ENCODE measurements around the gene IYD.

Gene IYD, protein sequence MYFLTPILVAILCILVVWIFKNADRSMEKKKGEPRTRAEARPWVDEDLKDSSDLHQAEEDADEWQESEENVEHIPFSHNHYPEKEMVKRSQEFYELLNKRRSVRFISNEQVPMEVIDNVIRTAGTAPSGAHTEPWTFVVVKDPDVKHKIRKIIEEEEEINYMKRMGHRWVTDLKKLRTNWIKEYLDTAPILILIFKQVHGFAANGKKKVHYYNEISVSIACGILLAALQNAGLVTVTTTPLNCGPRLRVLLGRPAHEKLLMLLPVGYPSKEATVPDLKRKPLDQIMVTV

DNA sequence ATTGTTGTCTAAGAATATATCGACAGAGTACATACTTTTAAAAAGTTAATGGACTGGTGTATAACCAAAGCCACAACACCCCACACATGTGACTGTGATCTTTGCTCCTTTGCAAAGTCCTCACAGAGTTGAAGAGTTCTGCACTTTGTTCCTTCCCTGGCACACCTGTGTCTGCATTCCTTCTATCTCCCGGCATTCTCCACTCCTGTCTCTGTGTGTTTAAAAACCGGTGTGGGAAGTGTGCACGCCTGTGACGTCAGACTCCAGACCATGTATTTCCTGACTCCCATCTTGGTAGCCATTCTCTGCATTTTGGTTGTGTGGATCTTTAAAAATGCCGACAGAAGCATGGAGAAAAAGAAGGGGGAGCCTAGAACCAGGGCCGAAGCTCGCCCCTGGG is at the start of gene IYD:
TSS of gene IYD (plus strand) at position 251 of the 400 bp plus-strand sequence. CDS start at position 271, 20 bp downstream.
- DNase-seq (no peak), ATAC-seq (no peak)

DNA sequence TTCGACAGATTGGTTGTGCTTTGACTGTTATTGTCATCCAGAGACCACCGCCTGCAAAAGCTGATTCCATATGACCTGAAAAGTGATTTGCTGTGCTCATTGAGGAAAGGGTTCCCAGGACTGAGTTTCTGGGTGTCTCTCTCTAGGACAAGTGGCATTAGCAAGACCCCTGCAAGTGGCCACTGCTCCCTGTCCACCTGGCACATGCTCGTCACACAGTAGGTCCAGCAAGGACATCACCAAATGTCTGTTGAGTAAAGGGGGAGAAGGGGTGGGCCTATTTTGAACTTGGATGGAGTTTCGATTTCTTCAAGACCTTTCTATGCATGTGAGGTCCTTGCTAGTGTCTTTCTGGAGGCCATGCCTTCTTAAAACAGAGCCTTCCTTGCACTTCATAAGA is 48.9 kb upstream of the IYD start:
- DNase-seq = no peak
- no peak for ATAC-seq

DNA sequence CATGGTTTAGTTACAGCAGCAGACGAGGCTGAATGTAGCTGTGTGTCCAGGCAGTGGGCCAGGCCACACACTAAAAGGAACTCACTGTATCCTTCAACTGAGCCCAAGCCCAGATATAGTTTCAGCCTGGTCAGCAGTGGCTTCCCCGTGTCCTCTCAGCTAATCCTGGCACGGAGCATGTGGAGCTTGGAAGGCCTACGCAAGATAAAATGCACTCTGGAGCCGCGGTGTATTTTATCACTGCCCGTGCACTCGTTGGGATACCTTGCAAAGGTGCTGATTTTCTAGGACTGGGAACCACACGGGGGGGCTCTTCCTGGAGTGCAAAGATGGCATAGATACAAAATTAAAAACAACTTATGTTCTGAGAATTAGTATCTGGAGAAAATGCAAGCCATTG is 48.4 kb upstream of the IYD start:
- ATAC-seq = no peak

DNA sequence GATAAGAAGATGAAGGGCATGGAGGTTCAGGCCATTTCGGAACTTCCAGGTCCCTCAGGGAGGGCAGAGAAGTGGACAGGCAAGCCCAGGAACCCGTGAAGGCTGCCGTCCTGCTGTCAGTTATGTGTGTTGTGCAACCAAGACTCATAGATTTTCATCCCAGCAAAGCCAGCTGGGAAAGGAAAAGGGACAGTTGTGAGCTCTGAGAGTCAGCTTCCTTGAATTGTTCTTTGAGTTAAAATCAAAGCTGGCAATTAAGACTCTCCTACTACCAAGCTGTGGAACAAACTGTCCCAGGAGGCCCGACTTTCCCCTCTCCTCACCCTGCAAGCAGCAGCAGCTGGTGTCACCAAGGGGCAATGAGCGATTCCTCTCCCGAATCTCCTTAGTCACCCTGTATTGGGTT is 46.3 kb upstream of the IYD start:
- no peak for ATAC-seq
- no peak for DNase-seq

More for the DNA sequence above, 48.4 kb upstream of the IYD start:
- DNase-seq = no peak

DNA sequence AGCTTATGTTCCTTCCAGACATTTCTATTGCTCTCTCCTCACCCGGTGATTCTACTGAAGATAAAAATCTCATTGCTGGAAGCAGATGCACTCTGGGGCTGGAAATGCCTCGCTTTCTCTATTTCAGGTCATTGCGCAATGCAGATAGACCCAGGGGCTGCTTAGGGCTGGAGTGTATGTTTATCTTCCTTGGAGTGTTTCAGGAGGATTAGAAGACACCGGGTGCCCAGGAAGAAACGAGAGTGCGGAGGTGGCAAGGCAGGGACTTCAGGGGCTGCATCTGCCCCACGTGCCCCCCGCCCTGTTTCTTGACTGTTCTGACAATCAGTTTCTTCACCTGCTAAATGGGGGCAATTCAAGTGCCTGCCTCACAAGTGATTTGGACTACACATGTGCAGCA is 45.6 kb upstream of the IYD start:
- ATAC-seq (no peak), DNase-seq (no peak)

DNA sequence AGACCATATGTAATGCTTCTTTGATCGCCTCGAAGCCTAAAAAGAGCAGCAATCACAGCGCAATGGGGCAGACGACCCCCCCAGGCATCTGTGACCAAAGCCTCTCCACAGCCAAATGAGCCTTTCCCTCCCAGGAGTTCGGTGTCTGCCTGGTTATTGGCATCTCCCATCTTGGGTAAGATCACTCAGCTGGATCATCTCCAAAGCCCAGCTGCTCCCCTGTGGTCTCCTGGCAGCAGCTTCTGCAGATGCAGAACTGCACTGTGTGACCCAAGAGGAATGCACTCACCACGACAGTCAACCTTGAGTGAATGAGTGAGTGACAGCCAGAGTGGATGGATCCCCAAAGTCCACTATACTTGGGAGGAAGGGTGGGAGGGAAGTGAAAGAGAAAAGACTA is 44.8 kb upstream of the IYD start:
- ATAC-seq (no peak), DNase-seq (no peak)

DNA sequence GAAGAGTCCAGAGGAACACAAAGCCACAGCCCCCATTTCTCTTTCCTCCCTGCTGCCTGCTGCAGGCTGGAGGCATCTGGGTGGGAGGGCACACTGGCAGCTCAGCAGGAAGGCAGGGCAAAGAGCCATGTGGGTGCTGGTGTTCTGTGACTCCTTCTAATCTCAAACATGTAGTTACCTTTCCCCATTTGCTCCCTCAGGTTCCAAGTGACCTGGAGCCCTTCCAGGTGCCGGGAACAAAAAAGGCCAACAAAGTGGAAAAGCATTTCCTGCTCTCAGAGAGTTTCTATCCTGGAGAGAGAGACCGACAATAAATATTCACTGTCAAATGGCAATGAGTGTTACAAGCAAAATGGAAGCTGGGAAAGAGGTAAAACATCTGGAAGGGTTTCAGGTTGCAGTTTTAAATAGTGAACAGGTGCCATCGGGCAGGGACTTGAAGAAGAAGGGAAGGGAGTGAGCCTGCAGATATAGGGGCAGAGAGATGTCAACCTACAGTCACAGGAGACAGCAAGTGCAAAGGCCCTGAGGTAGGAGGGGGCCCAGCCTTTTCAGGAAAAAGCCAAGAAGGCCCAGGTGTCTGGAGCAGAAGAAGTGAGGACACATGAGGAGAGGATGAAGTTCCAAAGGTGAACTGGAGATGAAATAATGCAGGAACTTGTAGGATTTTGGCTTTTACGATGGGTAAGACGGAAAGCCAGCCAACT is 43.6 kb upstream of the IYD start:
- DNase-seq (no peak), ATAC-seq (no peak)

DNA sequence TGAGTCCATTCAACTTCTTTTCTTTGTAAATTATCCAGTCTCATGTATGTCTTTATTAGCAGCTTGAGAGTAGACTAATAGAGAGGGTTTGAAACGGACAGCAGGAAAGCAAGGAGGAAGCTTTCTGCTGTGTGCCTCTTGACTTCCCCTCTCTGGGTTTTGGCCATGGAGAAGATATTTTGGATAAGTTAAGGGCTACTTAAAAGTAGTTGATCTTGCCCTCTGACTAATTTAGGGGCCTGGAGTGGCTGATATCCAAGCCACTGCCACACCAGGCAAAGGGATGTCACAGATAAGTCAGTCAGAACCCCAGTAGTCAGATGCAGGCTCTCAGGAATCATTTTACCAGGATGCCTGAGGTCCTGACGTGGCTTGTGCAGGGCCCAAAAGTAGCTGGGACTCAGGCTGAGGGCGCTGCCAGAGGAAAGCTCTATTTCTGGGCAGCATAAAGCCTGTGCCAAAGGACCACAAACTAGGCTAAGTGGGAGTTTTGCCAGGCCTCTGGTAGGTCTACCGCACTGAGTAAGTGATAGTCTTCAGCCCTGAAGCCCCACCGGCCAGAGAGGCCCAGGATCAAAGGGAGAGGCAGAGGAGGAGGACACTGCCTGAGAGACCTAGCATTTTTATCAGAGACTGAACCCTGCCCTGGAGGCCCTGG is 41.6 kb upstream of the IYD start:
- ATAC-seq (no peak), DNase-seq (no peak)

DNA sequence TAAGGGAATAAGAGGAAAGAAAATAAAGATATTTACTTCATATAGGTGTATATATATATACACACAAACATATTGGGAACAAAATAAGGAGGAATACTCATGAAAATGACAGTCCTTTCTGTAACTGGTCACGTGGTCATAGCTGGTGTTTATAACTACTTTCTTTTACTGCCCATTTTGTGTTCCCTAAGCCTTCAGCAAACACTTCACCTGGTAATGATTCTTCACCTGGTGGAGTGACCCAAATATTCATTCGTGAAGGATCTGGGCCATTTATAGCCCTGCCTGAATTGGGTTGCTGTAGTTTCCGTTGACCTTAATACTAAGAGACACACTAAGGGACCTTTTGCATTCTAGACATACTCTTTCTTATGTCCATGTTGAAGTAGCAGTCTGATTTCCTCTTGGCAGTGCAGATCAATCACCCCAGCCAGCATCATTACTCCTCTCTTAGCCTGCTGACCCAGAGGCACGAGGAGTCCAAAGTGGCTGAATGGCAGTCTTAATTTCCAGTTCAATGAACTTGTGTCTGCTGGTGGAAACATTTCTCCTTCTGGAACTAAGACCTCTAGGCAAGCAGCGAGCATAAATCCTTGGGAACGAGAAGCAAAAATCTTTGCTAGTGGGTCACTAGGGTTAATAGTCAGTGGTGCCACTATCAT is 39.9 kb upstream of the IYD start:
- ATAC-seq (no peak), DNase-seq (no peak)

DNA sequence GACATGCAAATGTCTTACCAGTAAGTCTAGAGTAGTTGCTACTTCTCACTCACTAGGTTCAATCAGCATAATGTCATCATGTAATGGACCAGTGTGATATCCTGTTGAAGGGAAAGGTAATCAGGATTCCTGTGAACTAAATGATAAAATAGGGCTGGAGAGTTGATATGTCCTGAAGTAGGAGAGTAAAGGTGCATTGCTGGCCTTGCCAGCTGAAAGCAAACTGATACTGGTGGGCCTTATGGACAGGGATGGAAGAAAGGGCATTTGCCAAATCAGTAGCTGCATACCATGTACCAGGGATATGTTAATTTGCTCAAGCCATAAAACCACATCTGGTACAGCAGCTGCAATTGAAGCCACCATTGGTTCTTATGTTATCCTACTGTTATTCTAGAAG is 37.5 kb upstream of the IYD start:
- ATAC-seq (no peak), DNase-seq (no peak)

DNA sequence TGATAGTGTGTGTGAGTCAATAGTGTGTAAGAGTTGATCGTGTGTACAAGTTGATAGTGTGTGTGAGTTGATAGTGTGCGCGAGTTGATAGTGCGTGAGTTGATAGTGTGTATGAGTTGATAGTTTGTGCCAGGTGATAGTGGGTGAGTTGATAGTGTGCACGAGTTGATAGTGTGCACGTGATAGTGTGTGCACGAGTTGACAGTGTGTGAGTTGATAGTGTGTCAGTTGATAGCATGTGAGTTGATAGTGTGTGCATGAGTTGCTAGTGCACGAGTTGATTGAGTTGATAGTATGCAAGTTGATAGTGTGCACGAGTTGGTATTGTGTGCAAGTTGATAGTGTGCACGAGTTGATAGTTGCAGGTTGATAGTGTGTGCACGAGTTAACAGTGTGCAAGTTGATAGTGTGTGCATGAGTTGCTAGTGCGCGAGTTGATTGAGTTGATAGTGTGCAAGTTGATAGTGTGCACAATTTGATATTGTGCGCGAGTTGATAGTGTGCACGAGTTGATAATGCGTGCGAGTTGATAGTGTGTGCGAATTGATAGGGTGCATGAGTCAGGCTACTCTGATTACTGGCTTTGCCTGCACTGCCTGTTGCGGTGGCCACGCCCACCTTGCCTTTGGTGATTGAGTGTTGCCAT is 35.8 kb upstream of the IYD start:
- ATAC-seq (no peak), DNase-seq (no peak)

DNA sequence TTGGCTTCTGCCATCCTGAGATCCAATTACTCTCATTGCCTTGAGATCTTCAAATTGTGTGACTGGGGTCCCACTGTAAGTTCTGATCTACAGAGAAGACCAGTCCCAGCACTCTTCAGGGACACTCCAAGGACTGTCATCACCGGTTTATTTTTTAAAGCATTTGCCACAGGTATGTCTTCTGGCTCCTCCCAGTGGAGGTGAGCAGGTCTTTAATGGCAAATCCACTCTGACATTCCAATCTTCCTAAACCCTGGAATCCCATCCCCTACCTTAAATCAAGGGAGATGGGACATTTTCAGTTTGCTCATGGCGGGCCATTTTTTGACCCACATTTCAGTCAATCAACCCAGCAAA is 35.2 kb upstream of the IYD start:
- DNase-seq (no peak), ATAC-seq (no peak)

DNA sequence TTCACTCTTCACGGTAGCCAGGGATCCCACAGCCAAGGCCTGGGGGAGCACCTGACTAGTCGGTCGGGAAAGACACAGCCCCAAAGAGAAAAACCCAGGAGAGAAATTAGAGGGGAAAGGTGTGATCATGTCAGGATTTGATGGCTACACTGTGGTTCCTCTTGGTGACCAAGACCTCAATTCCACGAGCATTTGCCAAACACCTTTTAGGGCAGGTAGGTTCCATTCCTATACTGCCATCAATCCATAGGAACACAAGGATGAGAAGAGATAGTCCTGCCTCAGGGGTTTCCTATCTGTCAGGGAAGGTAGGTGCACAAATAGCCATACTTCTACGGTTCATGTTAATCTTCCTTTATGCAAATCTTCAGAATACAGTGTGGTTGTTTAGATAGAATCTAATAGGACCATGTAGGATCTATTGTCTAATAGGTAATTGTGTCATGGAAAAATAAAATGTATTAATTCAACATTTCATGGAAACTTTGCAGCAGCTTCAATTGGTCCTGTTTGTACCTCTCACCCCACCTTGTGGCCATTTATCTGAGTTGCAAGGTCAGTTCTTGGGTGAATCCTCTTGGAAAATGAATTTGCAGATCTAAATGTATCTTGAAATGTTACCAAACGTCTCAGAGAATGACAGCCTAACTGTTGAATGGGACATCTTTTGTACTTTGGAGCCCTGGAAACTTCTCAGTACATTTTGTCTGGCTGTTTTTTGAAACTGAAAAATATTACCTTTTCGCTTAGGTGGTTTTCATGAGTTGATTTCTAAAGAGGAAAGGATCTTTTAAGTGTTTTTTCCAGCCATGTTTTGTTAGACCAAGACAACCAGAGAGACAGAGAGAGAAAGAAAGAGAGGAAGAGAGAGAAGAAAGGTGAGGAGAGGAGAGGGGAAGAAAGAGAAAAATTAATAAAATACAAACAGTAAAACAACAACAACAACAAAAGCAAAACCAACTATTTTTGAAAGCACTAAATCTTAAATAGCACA is 33.7 kb upstream of the IYD start:
- no peak for ATAC-seq
- DNase-seq = peak; percentile 28

DNA sequence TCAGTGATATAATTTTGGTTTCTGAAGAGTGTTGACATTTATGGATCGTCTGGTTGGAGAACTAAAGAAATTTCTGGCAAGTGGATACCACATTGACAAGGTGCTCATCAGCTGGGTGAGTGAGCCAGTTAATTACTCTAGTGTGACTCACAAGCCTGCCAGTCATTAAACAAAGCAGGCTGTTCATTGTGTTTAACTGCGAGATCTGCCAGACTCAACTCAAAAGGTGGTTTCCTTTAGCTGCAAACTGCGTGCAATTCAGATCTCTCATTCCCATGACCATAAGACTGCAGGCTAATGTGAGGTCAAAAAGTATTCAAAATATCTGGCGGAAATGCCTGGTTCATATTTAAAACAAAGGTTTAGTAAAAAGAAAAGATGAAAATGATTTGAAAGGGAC is 32.5 kb upstream of the IYD start:
- ATAC-seq = no peak
- DNase-seq = no peak

DNA sequence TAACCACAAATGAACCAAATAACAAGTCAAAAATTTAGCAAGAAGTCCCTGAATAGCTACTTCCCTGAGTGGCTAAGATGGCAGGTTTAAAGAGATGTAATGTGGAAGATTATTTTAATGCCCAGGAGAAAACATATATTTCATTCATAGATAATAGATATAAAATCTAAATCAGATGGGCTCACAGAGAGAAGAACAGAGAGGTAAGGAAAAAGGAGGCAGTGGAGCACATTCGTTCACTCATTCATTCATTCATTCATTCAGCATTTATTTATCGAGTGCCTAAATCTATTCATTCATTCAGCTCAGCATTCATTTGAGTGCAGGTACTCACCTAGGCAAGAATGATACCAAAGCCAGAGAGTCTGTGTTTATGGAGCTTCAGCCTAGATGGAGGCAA is 32.1 kb upstream of the IYD start:
- no peak for DNase-seq

DNA sequence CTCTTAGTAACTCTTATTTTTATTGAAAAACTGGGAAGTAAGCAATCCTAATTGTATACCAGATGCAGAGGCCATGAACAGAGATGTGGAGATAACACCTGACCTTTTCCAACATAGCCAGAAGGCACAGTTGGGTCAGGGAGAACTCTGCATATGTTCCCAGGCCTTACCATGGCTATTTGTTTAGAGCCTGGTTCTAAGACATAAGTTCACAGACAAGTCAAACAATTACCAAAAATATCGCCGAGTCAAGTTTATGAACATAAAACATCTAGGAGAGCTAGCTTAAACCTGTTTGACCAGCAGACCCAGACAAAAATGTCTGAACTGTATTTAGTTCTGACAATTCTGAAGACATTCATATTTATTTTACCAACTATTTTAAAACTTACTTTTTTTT is 26.7 kb upstream of the IYD start:
- no peak for ATAC-seq
- DNase-seq = no peak

More for the DNA sequence above, 32.1 kb upstream of the IYD start:
- no peak for ATAC-seq

DNA sequence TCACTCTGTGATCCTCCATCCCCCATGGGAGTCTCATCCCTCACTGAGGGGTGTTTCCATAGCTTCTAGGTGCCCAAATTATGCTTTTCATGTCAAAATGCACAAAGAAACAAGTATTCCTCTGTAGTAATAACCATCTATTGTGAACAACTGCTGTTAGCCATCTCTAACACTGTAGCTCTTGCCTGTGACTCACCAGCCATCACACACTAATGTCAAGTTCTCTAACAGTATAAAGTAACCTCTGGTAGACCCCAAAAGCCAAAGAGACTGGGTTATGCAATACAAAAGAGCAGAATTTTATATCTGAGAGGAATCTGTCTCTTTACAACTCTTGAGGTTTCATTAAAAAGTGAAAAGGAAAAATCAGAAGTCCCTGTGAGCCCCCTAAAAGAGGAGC is 25.4 kb upstream of the IYD start:
- DNase-seq (no peak), ATAC-seq (peak; percentile 59)

DNA sequence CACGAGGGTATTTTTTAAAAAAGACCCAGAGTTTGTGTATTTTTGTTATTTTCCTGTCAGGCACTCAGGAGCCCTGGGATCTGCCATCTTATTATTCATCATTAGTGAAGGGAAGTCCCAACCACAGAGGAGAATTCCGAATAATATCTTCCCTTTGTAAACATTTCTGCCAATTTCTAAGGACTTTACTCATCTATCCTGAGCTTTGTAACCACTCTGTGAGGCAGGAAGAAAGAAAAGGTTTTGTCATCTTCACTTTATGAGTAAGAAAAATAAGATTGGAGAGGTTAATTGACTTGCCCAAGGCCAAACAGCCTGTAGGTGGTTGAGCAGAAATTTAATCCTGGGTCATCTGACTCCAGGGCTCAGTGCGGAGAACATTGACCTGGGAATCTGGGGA is 23.0 kb upstream of the IYD start:
- ATAC-seq (no peak), DNase-seq (no peak)

DNA sequence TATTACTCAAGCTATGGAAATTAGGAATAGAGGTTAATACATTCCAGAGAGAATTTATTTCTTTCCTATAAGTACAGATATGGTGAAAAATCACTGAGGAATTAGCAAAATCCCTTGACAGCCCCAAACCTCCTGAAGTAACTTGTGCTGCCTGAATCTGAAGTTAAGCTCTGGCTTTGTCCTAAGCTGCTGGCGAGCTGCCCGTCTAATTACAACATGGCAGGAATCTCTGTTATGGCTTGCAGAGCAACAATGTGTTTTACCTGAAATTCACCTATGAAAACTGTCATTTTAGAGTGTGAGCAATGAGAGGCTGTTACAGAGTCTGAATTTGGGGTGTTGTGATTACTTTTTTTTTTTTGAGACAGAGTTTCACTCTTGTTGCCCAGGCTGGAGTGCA is 22.5 kb upstream of the IYD start:
- no peak for ATAC-seq
- DNase-seq = no peak

DNA sequence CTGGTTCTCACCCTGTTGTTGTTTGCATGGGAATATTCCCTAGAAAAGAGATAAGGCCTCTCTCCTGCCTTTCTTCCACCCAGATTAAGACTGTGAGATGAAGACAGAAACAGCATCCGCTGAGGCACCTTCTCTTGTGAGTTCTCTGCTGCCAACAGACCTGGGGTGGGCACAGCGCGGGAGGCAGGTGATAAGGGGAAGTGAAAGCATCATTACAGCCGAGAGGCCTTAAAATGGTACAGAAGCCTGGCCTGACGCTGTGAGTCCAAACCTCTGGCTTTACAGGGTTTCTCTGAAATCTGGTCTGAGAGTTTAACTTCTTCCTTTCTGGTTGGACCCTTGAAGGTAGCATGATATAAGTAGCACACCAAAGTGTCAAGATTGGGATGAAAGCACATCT is 21.0 kb upstream of the IYD start:
- ATAC-seq = no peak

DNA sequence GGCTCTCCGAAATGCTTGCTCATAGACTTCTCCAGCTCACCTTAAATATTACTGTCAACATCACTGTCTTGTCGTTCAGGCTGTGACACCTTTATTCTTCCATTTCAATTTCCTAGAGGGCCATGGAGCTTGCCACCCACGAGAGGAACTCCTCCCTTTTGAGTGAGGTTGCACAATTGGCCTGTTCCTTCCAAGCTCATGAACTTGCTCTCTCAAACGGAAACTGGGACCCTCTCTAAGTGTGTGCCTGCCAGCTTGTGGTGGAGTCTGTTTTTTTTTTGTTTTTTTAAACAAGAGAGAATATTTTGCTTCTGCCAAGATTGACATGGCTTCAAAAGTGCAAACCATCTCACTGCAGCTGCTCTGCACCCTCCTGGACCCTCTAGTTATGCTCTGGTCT is 19.3 kb upstream of the IYD start:
- DNase-seq = no peak
- ATAC-seq = no peak

More for the DNA sequence above, 21.0 kb upstream of the IYD start:
- DNase-seq = no peak
